ENCODE measurements around the gene KCNAB1.

DNA sequence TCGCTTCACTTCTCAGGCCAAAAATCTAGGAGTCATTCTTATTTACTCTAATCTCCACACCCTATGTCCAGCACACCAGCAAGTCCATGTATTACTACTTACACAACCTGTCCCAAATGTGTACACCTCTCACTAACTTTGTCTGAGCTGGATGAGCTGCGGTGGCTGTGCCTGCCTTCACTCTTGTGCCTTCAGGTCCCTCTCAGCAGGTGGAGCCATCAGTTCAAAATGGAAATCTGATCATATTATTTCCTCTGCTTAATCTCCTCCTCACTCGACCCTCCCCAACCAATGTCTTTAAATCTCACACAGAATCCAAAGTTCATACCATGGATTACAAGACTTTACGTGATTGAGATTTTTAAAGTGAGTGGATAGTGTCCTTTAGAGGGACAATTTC, 351.8 kb downstream of the KCNAB1 start:
- no peak for TF ChIP-seq EZH2 (IDR thresholded peaks at IDR 0.05; ENCODE audit: low read length, missing control alignments)
- TF ChIP-seq, protein P1, sequence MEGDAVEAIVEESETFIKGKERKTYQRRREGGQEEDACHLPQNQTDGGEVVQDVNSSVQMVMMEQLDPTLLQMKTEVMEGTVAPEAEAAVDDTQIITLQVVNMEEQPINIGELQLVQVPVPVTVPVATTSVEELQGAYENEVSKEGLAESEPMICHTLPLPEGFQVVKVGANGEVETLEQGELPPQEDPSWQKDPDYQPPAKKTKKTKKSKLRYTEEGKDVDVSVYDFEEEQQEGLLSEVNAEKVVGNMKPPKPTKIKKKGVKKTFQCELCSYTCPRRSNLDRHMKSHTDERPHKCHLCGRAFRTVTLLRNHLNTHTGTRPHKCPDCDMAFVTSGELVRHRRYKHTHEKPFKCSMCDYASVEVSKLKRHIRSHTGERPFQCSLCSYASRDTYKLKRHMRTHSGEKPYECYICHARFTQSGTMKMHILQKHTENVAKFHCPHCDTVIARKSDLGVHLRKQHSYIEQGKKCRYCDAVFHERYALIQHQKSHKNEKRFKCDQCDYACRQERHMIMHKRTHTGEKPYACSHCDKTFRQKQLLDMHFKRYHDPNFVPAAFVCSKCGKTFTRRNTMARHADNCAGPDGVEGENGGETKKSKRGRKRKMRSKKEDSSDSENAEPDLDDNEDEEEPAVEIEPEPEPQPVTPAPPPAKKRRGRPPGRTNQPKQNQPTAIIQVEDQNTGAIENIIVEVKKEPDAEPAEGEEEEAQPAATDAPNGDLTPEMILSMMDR (conservative IDR thresholded peaks at IDR 0.05 in 1 of 2, IDR thresholded peaks at IDR 0.05 in 1 of 2; ENCODE audit: low read depth in 1 of 2, low read length in 2 of 2): no peak

Measured in fibroblast of lung (primary cell).